Measurements from ENCODE around the gene IRF2BPL.

The IRF2BPL gene

DNA sequence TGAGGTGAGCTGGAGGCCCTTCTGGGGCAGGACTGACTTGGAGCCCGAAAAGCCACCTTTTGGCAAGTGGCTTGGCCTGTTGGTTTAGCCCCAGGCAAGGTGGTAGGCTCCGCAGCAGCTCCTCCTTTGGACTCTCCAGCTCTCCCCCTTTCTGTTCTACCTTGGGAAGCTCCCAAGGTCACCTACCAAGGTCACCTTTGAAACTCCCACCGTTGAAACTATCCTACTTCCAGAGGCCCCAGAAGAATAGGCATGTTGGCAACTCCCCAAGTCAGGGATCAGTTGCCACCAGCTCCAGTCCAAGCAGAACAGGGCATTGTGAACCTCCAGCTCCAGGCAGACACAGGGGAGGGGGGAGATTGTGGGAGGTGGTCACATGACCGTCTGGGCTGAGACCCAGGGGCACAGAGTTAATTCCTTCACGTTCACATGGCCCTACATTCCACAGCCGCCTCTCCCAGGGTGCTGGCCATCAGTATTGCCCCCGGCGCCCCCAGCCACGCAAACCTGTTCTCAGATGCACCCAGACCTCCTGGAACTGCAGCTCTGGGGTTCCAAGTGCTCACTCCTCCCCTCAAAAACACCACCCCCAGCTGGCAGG is 14.4 kb downstream of the IRF2BPL start:
- DNase-seq (ENCODE audit: extremely low read depth in 1 of 2, low read depth in 1 of 2): no peak

DNA sequence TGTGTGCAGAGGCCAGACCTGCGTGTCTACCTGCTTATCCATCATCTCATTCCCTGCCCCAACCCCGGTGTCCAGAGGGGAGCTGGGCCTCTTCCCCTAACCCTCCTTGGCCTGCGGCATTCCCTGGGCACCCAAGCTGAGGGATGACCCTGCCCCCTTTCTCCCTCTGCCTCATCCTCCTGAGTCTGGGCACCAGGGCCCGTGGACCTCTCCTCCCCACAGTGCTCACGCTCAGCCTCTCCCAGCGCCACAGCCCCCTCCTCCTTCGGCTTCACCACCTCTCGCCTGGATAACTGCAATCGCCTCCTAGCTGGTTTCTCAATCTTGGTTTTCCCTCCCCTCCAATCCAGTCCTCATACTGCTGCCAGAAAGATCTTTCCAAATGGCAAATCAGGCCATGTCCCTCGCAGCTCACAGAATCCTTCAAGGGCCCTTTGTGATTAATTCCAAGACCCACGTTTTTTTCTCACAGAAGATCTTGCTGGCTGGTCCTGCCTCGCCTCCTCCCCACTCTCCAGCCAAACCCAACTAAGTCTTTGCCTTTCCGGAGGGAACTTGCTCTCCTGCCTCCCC is 16.2 kb downstream of the IRF2BPL start:
- DNase-seq (ENCODE audit: extremely low read depth in 1 of 2, low read depth in 1 of 2): no peak

DNA sequence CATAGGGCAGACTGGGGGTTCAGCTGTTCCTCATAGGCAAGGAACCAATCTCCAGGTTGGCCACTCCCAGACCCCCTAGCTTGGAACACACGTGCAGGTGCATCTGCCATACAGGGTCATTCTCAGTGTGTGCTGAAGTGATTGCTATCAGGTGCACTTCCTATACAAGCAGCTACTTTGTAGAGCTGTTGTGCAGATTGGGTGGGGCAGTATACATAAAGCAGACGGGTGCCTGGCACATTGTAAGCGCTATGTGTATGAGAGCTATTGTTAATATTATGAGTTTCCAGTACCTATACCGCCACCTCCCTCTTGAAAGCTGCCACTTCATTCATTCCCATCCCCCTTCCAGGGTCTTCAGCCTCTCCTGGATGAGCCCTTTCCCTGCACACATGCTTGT is 17.3 kb downstream of the IRF2BPL start:
- DNase-seq (ENCODE audit: extremely low read depth in 1 of 2, low read depth in 1 of 2): no peak

DNA sequence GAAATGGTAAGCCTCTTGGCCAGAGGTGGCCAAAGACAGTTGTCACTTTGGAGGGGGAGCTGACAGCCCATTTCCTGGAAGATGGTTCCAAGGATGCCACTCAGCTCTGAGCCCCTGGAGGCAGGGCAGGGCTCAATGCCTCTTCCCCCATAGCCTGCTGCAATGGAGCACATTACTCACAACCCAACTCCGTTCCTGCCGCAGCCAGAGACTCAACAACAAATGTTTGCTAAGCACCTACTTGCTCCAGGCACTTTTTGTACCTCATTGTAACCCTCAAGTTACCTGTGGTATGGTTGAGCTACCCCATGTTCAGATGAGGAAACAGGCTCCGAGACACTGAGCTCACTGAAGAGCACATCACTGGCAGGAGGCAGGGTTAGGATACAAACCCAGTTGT is 19.5 kb downstream of the IRF2BPL start:
- DNase-seq (ENCODE audit: extremely low read depth in 1 of 2, low read depth in 1 of 2): no peak

DNA sequence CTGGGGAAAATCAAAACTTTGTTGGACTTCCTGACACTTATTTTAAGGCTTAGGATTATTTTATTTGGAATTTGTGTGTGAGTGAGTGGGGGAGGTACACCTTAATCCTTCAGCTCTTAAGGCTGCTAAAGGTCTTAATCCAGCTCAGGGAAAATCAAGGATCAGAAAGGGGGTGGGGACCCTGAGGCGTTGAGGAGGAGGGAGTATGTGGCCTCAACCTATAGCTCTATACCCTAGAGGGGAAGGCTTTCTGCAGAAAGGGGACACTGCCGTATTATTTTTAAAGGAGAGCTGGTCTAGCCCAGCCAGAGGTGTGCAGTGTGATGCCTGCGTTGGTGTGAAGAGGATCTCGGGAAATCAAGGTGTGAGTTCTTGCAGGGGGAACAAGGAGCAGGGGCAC is 20.0 kb downstream of the IRF2BPL start:
- no peak for DNase-seq (ENCODE audit: extremely low read depth in 1 of 2, low read depth in 1 of 2)

DNA sequence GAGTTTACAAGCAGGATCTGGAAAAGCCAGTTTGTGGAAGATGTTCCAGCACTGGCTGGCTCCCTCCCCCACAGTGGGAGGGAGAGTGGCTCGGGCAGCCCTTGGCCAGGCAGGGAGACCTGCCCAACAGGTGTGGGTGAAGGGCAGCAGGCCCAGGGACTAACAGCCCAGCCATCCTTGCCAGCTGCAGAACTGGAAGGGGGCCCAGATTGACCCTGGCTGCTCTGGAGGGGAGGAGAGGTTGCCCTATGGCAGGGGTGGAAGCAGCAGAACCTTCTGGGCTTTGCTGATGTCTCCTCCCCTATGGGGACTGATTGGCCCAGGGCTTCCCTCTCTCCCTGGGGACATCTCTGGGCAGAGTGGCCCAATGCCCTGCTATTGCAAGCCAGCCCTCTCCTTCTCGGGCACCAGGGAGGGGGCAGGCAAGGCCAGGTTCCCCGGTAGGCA is 20.5 kb downstream of the IRF2BPL start:
- DNase-seq (ENCODE audit: extremely low read depth in 1 of 2, low read depth in 1 of 2): no peak

DNA sequence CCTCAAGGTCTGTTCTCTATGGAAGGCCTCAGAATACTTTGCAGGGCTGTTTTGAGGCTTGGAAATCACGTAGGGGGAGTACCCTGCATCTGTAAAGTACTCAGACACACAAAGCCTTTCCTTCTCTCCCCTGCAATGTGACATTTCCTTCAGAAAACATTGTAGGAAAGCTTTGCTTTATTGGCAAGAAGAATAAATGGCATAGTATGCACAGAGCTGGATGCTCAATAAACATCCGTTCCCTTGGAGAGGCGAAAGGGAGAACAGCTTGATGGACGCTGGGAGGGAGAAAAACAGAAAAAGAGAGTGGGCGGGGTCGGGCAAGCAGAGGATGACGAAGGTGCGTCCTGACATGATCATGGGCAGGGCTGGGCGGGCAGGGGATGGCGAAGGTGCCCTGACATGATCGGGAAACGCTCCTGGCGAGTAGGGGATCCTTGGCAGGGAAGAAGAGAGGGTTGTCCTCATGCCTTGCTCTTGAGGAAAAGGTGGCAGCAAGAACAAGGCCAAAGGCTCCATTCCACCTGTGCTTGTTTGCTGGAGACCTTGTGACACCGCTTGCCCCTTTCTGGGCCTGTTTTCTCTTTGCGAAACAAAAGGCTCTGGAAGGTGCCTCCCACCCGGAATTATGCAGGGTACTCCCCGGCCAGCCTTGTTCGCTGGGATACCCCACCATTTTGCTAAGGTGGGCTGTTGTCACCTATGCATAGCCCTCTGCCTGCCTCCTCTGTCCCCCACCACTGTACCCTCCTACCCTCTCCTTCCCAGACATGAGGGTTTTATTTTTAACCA is 21.1 kb downstream of the IRF2BPL start:
- DNase-seq (ENCODE audit: extremely low read depth in 1 of 2, low read depth in 1 of 2): no peak

DNA sequence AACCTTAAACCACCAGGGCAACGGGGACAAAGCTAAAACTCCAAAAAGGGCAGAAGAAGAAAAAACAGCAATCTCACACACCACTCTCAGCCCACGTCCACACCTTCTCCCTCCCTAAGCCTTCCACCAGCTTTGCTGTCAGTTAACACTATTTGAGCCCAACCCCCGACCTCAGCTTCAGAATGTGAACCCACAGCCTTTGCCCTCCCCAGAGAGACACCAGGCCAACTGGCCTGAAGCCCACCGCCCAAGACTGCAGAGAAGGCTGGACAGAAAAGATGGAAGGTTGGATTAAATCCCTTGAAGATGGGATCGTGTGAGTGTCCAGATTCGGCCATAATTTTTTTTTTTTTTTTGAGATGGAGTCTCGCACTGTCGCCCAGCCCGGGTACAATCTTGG is 22.4 kb downstream of the IRF2BPL start:
- no peak for DNase-seq (ENCODE audit: extremely low read depth in 1 of 2, low read depth in 1 of 2)

DNA sequence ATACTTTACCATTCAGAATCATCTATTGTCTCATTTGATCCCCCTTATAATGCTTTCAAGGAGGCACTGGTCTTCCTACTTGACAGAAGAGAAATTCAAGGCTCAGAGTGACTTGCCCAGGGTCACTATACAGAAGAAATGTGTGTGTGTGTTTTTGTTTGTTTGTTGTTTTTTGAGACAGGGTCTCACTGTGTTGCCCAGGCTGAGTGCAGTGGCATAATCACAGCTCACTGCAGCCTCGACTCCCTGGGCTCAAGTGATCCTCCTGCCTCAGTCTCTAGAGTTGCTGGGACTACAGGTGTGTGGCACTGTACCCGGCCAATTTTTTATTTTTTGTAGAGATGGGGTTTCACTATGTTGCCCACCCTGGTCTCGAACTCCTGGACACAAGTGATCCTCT is 22.9 kb downstream of the IRF2BPL start:
- no peak for DNase-seq (ENCODE audit: extremely low read depth in 1 of 2, low read depth in 1 of 2)

DNA sequence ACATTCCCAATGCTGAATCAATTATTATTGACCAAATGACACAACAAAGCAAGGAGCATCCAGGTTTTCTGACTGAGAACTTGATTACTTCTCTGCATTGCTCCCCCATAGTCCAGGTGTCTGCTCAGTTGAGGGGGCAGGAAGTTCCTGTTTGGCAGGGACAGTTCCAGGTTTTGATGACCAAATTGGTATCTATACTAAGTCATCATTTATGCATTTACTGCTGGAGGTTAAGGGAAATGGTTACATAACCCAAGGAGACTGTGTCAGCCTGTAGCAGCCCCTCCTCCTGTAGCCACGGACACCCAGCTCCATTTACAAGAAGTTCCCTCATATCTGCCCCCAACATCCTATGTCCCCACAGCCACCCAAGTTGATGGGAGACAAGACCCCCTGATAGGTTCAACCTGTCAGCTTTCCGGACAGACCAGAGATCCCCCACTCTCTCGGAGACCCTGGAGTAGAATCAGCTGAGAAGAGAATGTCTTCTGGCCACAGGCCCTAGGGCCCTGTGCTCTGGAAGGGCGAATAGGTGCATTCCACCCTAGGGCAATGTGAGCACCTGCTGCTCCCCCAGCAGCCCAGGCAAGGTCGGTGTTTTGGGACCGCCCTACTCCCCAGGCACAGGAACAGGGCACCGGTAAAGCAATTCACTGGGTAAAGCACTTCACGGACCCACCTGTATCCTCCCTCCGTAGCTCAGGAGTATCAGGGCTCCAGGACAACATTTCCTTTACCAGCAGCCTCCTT is 23.6 kb downstream of the IRF2BPL start:
- DNase-seq (ENCODE audit: extremely low read depth in 1 of 2, low read depth in 1 of 2): no peak

DNA sequence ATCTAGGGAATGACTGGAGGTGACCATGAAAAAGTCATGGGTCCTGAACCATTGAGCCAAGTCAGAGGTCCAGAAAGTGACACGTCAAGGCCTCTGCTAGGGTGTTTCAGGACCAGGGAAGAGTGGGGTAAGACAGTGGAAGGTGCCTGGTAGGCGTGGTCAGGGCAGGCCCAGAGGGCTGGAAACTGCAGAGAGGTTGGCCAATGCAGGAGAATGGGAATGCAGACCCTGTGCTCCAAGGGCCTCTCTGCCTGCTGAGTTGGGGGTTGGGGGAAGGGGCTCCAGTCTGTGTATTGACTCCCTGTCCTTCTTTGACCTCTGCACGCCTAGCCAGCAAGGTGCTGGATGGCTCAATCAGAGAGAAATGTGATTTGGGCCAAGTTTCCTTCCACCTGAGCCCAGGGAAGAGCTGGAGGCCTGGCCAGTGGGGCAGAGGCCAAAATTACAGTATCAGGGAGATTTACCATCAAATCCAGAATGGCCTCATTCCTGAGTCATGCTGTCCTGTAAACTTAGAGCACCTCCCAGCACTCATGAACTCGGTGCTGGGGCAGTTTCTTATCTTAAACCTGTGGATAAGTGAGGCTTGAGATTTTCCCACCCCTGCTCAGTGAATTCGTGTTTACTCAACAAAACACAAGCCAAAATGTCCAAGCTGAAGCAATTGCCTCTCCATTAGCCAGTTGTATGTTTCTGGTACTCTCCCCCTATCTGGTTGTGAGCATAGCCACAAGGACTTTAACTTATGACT is 24.4 kb downstream of the IRF2BPL start:
- DNase-seq (ENCODE audit: extremely low read depth in 1 of 2, low read depth in 1 of 2): no peak

DNA sequence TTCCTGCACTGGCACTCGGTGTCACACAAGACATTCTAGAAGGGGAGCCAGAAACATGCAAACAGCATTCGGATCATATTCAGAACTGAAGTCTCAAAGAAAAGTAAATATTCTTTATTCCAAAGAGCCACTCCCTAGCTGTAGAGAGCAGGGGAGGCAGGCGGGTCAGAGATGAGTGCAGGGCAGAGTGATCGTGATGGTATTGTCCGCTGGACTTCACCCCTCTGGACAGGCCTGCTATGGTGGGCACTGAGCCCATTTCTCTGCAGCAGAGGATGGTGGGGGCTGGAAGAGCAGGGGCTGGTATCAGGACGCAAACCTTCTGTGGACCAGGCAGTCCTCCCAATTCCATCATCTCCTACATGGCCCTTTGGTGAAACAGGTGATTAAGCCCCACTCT is 25.6 kb downstream of the IRF2BPL start:
- DNase-seq (ENCODE audit: extremely low read depth in 1 of 2, low read depth in 1 of 2): no peak

DNA sequence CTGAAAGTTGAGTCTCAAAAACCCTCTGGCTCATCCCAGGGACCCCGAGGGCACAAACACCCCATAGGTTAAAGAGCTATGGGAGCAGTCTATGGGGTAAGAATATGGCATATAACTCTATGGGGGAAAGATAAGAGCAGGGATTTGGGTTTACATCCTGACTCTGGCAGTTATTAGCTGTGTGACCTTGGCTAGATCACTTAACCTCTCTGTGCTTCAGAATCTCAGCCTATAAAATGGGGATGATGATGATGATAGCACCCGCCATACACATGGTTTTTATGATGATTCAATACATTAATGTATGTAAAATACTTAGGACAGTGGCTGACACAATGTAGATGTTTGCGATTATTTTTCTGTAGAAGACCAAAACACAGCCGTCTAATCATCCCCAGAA is 26.2 kb downstream of the IRF2BPL start:
- DNase-seq (ENCODE audit: extremely low read depth in 1 of 2, low read depth in 1 of 2): no peak

DNA sequence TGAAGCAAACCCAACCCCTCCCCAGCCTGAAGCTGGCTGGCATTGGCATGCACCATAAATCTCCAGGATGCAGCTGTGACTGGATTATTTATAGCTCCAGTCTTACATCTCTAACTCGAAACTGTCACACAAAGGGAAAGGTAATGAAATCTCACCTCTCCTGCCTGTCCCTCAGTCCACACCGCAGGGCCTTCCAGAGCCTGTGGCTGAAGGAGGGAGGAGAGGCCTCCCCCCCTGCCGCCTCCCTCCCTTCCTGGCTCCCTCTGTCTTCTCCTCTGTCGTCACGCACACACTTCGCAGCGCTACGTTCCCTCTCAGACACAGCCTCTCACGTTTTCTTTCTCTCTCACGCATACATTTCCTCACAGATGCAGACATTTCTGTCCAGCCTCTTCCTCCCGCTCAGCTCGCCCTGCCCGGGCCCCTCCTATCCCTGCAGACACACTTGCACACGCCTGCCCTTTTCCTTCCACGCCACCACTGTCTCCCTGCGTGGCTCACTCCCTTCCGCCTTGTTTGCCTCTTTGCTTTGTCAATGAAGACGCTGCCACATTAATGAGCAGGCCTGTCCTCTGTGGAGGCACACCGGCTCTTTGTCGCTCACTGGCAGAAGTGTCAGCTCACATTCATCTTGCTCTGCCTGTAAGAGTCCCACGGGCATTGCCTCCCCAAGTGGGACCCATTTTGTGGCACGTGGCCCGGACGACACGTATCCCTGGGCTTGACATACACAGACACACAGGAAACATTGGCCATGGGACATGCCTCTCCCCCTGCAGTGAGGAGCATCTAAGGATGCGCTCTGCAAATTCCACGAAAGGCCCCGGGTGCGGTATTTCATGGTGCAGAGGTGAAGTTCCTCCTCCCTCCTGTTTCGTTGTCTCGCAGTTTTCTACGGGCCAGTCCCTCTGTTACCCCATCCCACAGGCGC is 27.9 kb downstream of the IRF2BPL start:
- DNase-seq (ENCODE audit: extremely low read depth in 1 of 2, low read depth in 1 of 2): no peak

DNA sequence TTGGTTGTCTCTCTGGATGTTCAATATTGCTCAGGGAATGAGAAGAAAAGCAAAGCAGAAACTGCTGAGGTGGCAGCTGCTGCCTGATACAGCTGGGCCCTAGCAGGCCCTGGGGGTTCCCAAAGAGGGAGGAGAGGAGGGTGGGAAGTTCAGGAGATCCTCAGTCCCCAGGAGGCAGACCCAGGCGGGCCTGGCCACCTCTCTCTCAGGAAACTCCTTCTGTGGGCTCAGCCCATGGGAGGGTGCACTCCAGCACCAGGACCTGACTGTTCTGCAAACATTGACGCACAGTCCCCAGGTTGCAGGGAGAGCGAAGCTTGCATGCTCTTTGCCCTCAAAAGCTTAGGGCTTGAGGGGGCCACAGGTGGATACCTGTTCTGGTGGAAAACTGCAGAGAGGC is 29.6 kb downstream of the IRF2BPL start:
- DNase-seq (ENCODE audit: extremely low read depth in 1 of 2, low read depth in 1 of 2): no peak

DNA sequence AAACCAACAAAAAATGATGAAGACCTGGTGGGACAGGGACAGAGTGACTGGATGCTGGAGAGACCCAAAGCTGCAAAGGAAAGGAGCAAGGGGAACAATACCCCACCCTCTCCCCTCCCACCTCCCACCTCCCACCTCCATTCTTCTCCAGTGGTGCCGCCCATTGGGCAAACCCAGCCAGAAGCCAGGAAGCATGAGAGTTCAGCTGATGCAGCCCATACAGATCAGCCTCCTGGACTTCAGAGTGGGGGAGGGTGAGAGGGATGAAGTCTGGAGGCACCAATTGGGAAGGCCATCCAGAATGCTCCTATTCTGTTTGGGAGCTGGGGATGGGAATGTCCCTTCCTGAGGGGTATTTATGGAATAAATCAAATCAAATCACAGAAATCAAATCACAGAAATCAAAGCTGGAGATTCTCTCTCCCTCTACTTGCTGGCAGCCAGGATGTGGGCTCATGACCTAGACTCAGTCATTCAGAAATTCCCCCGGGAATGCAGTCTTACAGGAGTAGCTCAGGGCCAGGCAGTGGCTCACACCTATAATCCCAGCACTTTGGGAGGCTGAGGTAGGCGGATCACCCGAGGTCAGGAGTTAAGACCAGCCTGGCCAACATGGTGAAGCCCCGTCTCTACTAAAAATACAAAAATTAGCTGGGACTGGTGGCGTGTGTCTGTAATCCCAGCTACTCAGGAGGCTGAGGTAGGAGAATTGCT is 31.1 kb downstream of the IRF2BPL start:
- DNase-seq (ENCODE audit: extremely low read depth in 1 of 2, low read depth in 1 of 2): no peak

DNA sequence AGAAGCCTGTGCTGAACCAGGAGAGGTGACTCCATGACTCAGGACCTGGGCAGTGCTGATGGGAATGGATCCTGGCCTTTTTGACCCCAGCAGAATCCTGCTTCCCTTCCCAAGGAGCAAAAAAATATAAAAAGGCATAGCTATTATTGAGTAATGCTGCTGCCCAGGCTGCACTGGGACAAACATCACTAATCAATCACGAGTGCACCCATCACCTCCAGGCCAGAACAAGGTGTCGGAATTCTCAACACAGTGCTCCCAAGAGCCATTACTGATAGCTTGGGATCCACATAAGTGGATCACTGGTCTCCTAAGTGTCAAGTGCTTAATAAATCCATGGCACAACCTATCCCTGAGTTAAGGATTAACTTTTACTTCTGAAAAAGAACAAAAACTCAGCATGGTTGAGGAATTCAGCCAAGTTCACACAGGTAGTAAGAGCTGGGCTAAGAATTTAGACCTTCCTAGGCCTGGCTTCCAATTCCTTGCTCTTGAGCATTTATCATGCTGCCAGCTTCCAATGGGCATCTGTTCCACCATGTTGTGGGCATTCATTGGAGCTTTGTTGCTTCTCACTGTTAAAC is 31.9 kb downstream of the IRF2BPL start:
- DNase-seq (ENCODE audit: extremely low read depth in 1 of 2, low read depth in 1 of 2): no peak

DNA sequence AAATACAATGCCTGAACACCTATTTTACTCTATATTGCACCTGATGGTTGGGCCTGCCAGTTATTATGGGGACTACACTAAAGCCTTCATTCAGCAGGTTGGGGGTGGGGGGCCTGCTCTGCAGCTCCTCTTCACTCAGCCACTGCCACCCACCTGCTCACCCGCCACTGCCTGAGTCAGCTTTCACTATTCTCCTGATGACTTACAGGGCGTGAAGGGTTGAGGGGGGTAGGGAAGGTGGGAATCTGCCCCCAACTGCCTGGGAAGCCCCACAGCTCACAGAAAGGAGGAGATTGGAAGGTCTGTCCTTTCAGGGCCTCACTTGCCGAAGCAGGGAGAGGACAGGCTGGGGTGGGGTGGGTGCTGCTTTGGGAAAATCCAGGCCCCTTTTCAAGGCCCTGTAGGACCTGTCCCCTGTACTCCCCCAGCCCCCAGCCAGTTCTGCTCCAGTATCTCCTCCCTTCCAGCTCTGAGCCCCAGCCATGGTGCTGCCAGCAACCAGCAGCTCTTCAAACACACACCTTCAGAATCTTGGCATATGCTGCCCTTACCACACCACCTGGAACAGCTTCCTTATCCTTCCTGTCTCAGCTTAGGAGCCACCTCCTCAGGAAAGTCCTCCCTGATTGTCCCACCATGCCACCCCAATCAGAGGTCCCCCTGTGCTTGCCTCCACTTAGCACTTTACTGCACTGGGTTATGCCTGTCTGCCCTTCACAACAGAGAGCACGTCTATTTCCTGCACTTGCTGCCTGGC is 33.1 kb downstream of the IRF2BPL start:
- peak in 1 of 2 donors; percentile 37 for DNase-seq (ENCODE audit: extremely low read depth in 1 of 2, low read depth in 1 of 2)

All from stimulated activated CD8-positive, alpha-beta memory T cell treated with anti-CD3 and anti-CD28 coated beads, Interleukin-7, amount 100 ng/mL, for 48 hours (primary cell).